ENCODE data around the gene SLC35B4. TPM values are rescaled to one million over a fixed set of nuclear protein-coding genes. Genes with fewer than 3 reads are reported as not detected.
A peak's percentile ranks its signal among the peaks of the same experiment; 100 is the strongest.

SLC35B4 gene
- total RNA-seq, 1 experiment from 2014 or later, result 18.6 TPM

- peaks cover 12% of the 10 kb centered on the region for H3K4me1 Mint-ChIP-seq (ENCODE audit: insufficient read depth, unreplicated experiment)
- BruUV-seq (replicated peaks), result no TSS peak
- intact Hi-C loops (cut with micrococcal nuclease), result no loop called here
- H3K4me3 Mint-ChIP-seq (ENCODE audit: unreplicated experiment), result no peak overlapping the region
- DNase-seq (ENCODE audit: unreplicated experiment), result no peak
- H3K27ac Mint-ChIP-seq (ENCODE audit: low read depth, unreplicated experiment), result no peak overlapping the region
- H3K36me3 Mint-ChIP-seq (ENCODE audit: insufficient read depth, unreplicated experiment), result no peaks in the 10 kb centered on the region
- H3K27me3 Mint-ChIP-seq (ENCODE audit: insufficient read depth, unreplicated experiment), result peaks cover 25% of the 10 kb centered on the region
- ChIA-PET POLR2A (no interaction called here), CTCF (interaction anchor here (0.7 kb wide), 1 partner anchor 75 kb away, joined by 4 read pairs; no protein-coding TSS in a partner anchor)
- no peak for TF ChIP-seq CTCF (IDR thresholded peaks at IDR 0.05; ENCODE audit: unreplicated experiment)
- H3K9me3 Mint-ChIP-seq (ENCODE audit: unreplicated experiment), result no peaks in the 10 kb centered on the region
Measured at GRCh38 chr7:134320201-134320600, 3.5 kb upstream of the SLC35B4 start.

GRCh38 chr7:134318443-134318842, 1.7 kb upstream of the SLC35B4 start:
- peaks cover 12% of the 10 kb centered on the region for H3K4me1 Mint-ChIP-seq (ENCODE audit: insufficient read depth, unreplicated experiment)
- CTCF ChIA-PET, result no interaction called here
- H3K4me3 Mint-ChIP-seq (ENCODE audit: unreplicated experiment), result no peak overlapping the region
- no peaks in the 10 kb centered on the region for H3K36me3 Mint-ChIP-seq (ENCODE audit: insufficient read depth, unreplicated experiment)
- BruUV-seq (replicated peaks), result no TSS peak
- no peak for DNase-seq (ENCODE audit: unreplicated experiment)
- H3K27ac Mint-ChIP-seq (ENCODE audit: low read depth, unreplicated experiment), result no peak overlapping the region
- TF ChIP-seq CTCF (IDR thresholded peaks at IDR 0.05; ENCODE audit: unreplicated experiment), result no peak
- H3K27me3 Mint-ChIP-seq (ENCODE audit: insufficient read depth, unreplicated experiment), result peaks cover 13% of the 10 kb centered on the region
- H3K9me3 Mint-ChIP-seq (ENCODE audit: unreplicated experiment), result no peaks in the 10 kb centered on the region
- POLR2A ChIA-PET, result interaction anchor here (2.3 kb wide), 1 partner anchor 46 kb away, joined by 12 read pairs; no protein-coding TSS in a partner anchor
- intact Hi-C loops (cut with micrococcal nuclease), result no loop called here

GRCh38 chr7:134317434-134317833, 704 bp upstream of the SLC35B4 start:
- peaks cover 3% of the 10 kb centered on the region for H3K27me3 Mint-ChIP-seq (ENCODE audit: insufficient read depth, unreplicated experiment)
- H3K4me3 Mint-ChIP-seq (ENCODE audit: unreplicated experiment), result peak overlapping the region; percentile 89
- DNase-seq (ENCODE audit: unreplicated experiment), result no peak
- TF ChIP-seq CTCF (IDR thresholded peaks at IDR 0.05; ENCODE audit: unreplicated experiment), result no peak
- CTCF ChIA-PET, result interaction anchor here (0.5 to 1.1 kb wide), 10 partner anchors 23 to 1499 kb away, joined by 3 to 6 read pairs (median 3); no protein-coding TSS in a partner anchor
- no peaks in the 10 kb centered on the region for H3K9me3 Mint-ChIP-seq (ENCODE audit: unreplicated experiment)
- H3K27ac Mint-ChIP-seq (ENCODE audit: low read depth, unreplicated experiment), result peak overlapping the region; percentile 28
- POLR2A ChIA-PET, result interaction anchor here (1.1 to 2.3 kb wide), 5 partner anchors 40 to 1236 kb away, joined by 3 to 12 read pairs (median 4); partner anchors contain the start of gene CHCHD3
- no TSS peak for BruUV-seq (replicated peaks)
- no peaks in the 10 kb centered on the region for H3K36me3 Mint-ChIP-seq (ENCODE audit: insufficient read depth, unreplicated experiment)
- intact Hi-C loops (cut with micrococcal nuclease), result loop anchor here (2.0 kb wide), 2 partner anchors 47 to 103 kb away; no protein-coding TSS in a partner anchor
- peaks cover 12% of the 10 kb centered on the region for H3K4me1 Mint-ChIP-seq (ENCODE audit: insufficient read depth, unreplicated experiment)

- H3K9me3 Mint-ChIP-seq (ENCODE audit: unreplicated experiment), result no peaks in the 10 kb centered on the region
- H3K27me3 Mint-ChIP-seq (ENCODE audit: insufficient read depth, unreplicated experiment), result no peaks in the 10 kb centered on the region
- no peaks in the 10 kb centered on the region for H3K36me3 Mint-ChIP-seq (ENCODE audit: insufficient read depth, unreplicated experiment)
- peak overlapping the region; percentile 28 for H3K27ac Mint-ChIP-seq (ENCODE audit: low read depth, unreplicated experiment)
- ChIA-PET CTCF (interaction anchor here (0.6 to 1.8 kb wide), 9 partner anchors 9 to 924 kb away, joined by 3 to 8 read pairs (median 3); no protein-coding TSS in a partner anchor), POLR2A (interaction anchor here (0.6 to 2.3 kb wide), 11 partner anchors 19 to 501 kb away, joined by 3 to 12 read pairs (median 4); no protein-coding TSS in a partner anchor)
- no peak for TF ChIP-seq CTCF (IDR thresholded peaks at IDR 0.05; ENCODE audit: unreplicated experiment)
- peak overlapping the region; percentile 89 for H3K4me3 Mint-ChIP-seq (ENCODE audit: unreplicated experiment)
- H3K4me1 Mint-ChIP-seq (ENCODE audit: insufficient read depth, unreplicated experiment), result peaks cover 12% of the 10 kb centered on the region
- no peak for DNase-seq (ENCODE audit: unreplicated experiment)
- BruUV-seq (replicated peaks), result no TSS peak
- intact Hi-C loops (cut with micrococcal nuclease), result loop anchor here (2.0 kb wide), 2 partner anchors 49 to 105 kb away; no protein-coding TSS in a partner anchor
Measured at GRCh38 chr7:134315679-134316538, 821 bp downstream of the SLC35B4 start.

All from MCF 10A (cell line).